Mesendoderm (in vitro differentiated cells): ENCODE measurements around the gene KDELR3.
A peak's percentile ranks its signal among the peaks of the same experiment; 100 is the strongest.
"Not testable (repeated sequence)": the region's sequence is repeated elsewhere in the genome, so short reads cannot be mapped to it uniquely, and the experiment has no call there.

Experiments used
- DNase-seq: peaks from one replicate; pipeline ENCODE4 v3.0.0; 2013
- H2AK5ac ChIP-seq: 2 replicates; pipeline ENCODE4 v1.6.1; 2013; ENCODE audit warnings: low read length, inconsistent platforms
- H2BK120ac ChIP-seq: 2 replicates; pipeline ENCODE4 v1.6.1; 2013; ENCODE audit warnings: low read depth, mild to moderate bottlenecking, low read length, moderate library complexity, mixed read lengths
- H2BK15ac ChIP-seq: replicated peaks from 2 replicates; pipeline ENCODE4 v1.6.1; 2013; ENCODE audit warnings: low read depth, mild to moderate bottlenecking, moderate library complexity
- H2BK5ac ChIP-seq: 2 replicates; pipeline ENCODE4 v1.6.1; 2013; ENCODE audit warnings: low read length, inconsistent platforms
- H3K18ac ChIP-seq: 2 replicates; pipeline ENCODE4 v1.6.1; 2013; ENCODE audit warnings: mild to moderate bottlenecking, low read length, mixed read lengths
- H3K23ac ChIP-seq: one replicate; pipeline ENCODE4 v1.6.1; 2013; ENCODE audit warnings: low read length
- H3K27ac ChIP-seq: 2 replicates; pipeline ENCODE4 v1.5.1; 2013; ENCODE audit warnings: low read depth, mild to moderate bottlenecking, inconsistent platforms, low read length, moderate library complexity
- H3K27me3 ChIP-seq: 2 replicates; pipeline ENCODE4 v1.6.1; 2013; ENCODE audit warnings: low read length, control low read depth, mild to moderate bottlenecking, inconsistent platforms; ENCODE audit not compliant: insufficient read depth, poor library complexity
- H3K36me3 ChIP-seq: 2 replicates; pipeline ENCODE4 v1.6.1; 2013; ENCODE audit warnings: low read length, inconsistent platforms; ENCODE audit not compliant: control insufficient read depth, insufficient read depth
- H3K4ac ChIP-seq: one replicate; pipeline ENCODE4 v1.6.1; 2013; ENCODE audit warnings: low read depth, mild to moderate bottlenecking, low read length, moderate library complexity
- H3K4me1 ChIP-seq: 2 replicates; pipeline ENCODE4 v1.6.1; 2013; ENCODE audit warnings: low read depth, low read length, inconsistent platforms; ENCODE audit not compliant: control insufficient read depth
- H3K4me2 ChIP-seq: 2 replicates; pipeline ENCODE4 v1.6.1; 2013; ENCODE audit warnings: low read length
- H3K4me3 ChIP-seq: 2 replicates; pipeline ENCODE4 v1.5.1; 2013; ENCODE audit warnings: mild to moderate bottlenecking, low read length
- H3K56ac ChIP-seq: one replicate; pipeline ENCODE4 v1.6.1; 2013; ENCODE audit warnings: low read length
- H3K79me1 ChIP-seq: 2 replicates; pipeline ENCODE4 v1.6.1; 2013; ENCODE audit warnings: low read length, inconsistent platforms
- H3K79me2 ChIP-seq: 2 replicates; pipeline ENCODE4 v1.6.1; 2013; ENCODE audit warnings: mild to moderate bottlenecking, low read length; ENCODE audit not compliant: control insufficient read depth, insufficient read depth
- H3K9ac ChIP-seq: 2 replicates; pipeline ENCODE4 v1.6.1; 2013; ENCODE audit warnings: low read length, inconsistent platforms
- H4K5ac ChIP-seq: one replicate; pipeline ENCODE4 v1.6.1; 2013; ENCODE audit warnings: low read length
- H4K8ac ChIP-seq: one replicate; pipeline ENCODE4 v1.6.1; 2013; ENCODE audit warnings: low read depth, mild to moderate bottlenecking, control low read depth, low read length, moderate library complexity
- WGBS: extraction: QIAGEN DNeasy Blood & Tissue Kit; methylation state at CpG from one replicate; pipeline ENCODE4 v1.1.7; 2013; ENCODE audit warnings: low lambda C conversion rate, missing lambda C conversion rate; ENCODE audit not compliant: insufficient coverage; ENCODE audit errors: extremely low coverage; 5-methylcytosine and 5-hydroxymethylcytosine counted together

The KDELR3 gene

GRCh38 chr22:38468443-38469305 is 778 bp downstream of the KDELR3 start:
- Histone ChIP-seq H3K36me3 (no peaks in the 10 kb centered on the region), H3K4me1 (no peaks in the 10 kb centered on the region)
- DNase-seq = peak; percentile 53

GRCh38 chr22:38469306-38469781 is 1.4 kb downstream of the KDELR3 start:
- H2AK5ac ChIP-seq = no peak overlapping the region
- H3K4me2 ChIP-seq = no peak overlapping the region
- no peak overlapping the region for H3K4ac ChIP-seq
- no peak overlapping the region for H4K5ac ChIP-seq
- no peak overlapping the region for H3K9ac ChIP-seq
- no peak overlapping the region for H4K8ac ChIP-seq
- H3K27me3 ChIP-seq = no peaks in the 10 kb centered on the region
- H3K23ac ChIP-seq = no peak overlapping the region
- no peaks in the 10 kb centered on the region for H3K79me1 ChIP-seq
- H2BK5ac ChIP-seq = no peak overlapping the region
- H3K4me1 ChIP-seq = no peaks in the 10 kb centered on the region
- no CpG with 5 or more reads among the region's 6 CpGs for WGBS
- DNase-seq = no peak
- H3K79me2 ChIP-seq = no peaks in the 10 kb centered on the region
- H3K56ac ChIP-seq = no peak overlapping the region
- H2BK120ac ChIP-seq = no peak overlapping the region
- H3K18ac ChIP-seq = no peak overlapping the region
- H3K4me3 ChIP-seq = no peak overlapping the region
- no peak overlapping the region for H3K27ac ChIP-seq
- no peaks in the 10 kb centered on the region for H3K36me3 ChIP-seq
- no peak overlapping the region for H2BK15ac ChIP-seq

More at GRCh38 chr22:38468443-38469305, 778 bp downstream of the KDELR3 start:
- Histone ChIP-seq H3K4ac (peak overlapping the region; percentile 29), H3K79me1 (no peaks in the 10 kb centered on the region), H2BK15ac (no peak overlapping the region), H3K27me3 (no peaks in the 10 kb centered on the region), H2BK5ac (no peak overlapping the region), H3K23ac (no peak overlapping the region), H3K18ac (peak overlapping the region; percentile 3), H3K4me2 (peak overlapping the region; percentile 96), H2AK5ac (no peak overlapping the region), H4K5ac (no peak overlapping the region), H3K27ac (no peak overlapping the region), H4K8ac (no peak overlapping the region), H3K4me3 (peak overlapping the region; percentile 51), H3K56ac (peak overlapping the region; percentile 98), H3K9ac (peak overlapping the region; percentile 94), H3K79me2 (no peaks in the 10 kb centered on the region), H2BK120ac (no peak overlapping the region)
- WGBS = no CpG with 5 or more reads among the region's 28 CpGs

- not testable (repeated sequence) for DNase-seq, H2BK15ac ChIP-seq, H3K18ac ChIP-seq, H4K5ac ChIP-seq, H3K36me3 ChIP-seq, H3K79me2 ChIP-seq, H3K4me2 ChIP-seq, H3K4me3 ChIP-seq, H4K8ac ChIP-seq, H2BK5ac ChIP-seq, H3K79me1 ChIP-seq, H3K27ac ChIP-seq, H3K4ac ChIP-seq, H3K4me1 ChIP-seq, H2BK120ac ChIP-seq, H2AK5ac ChIP-seq, H3K23ac ChIP-seq, H3K9ac ChIP-seq, H3K56ac ChIP-seq, H3K27me3 ChIP-seq
- WGBS = no CpG with 5 or more reads among the region's 10 CpGs
These were observed 2.3 kb downstream of the KDELR3 start for GRCh38 chr22:38470179-38470578.

- no peak overlapping the region for H3K4me3 ChIP-seq
- H3K79me2 ChIP-seq = no peaks in the 10 kb centered on the region
- no peak overlapping the region for H3K56ac ChIP-seq
- WGBS = no CpG with 5 or more reads among the region's 11 CpGs
- no peaks in the 10 kb centered on the region for H3K79me1 ChIP-seq
- no peaks in the 10 kb centered on the region for H3K27me3 ChIP-seq
- H3K4ac ChIP-seq = no peak overlapping the region
- H4K5ac ChIP-seq = no peak overlapping the region
- H2AK5ac ChIP-seq = no peak overlapping the region
- H2BK5ac ChIP-seq = no peak overlapping the region
- no peaks in the 10 kb centered on the region for H3K36me3 ChIP-seq
- no peak overlapping the region for H2BK120ac ChIP-seq
- H3K23ac ChIP-seq = no peak overlapping the region
- no peak overlapping the region for H4K8ac ChIP-seq
- no peaks in the 10 kb centered on the region for H3K4me1 ChIP-seq
- no peak overlapping the region for H3K18ac ChIP-seq
- no peak overlapping the region for H3K9ac ChIP-seq
- no peak overlapping the region for H3K27ac ChIP-seq
- no peak overlapping the region for H2BK15ac ChIP-seq
- H3K4me2 ChIP-seq = no peak overlapping the region
- DNase-seq = no peak
These were observed 3.3 kb downstream of the KDELR3 start for GRCh38 chr22:38471237-38471636.

GRCh38 chr22:38474003-38474607 is 6.2 kb downstream of the KDELR3 start:
- H3K4me3 ChIP-seq = no peak overlapping the region
- H3K27ac ChIP-seq = no peak overlapping the region
- WGBS = no CpG with 5 or more reads among the region's 10 CpGs
- H3K27me3 ChIP-seq = no peaks in the 10 kb centered on the region
- H3K79me2 ChIP-seq = no peaks in the 10 kb centered on the region
- no peak for DNase-seq
- H3K36me3 ChIP-seq = peaks cover 2% of the 10 kb centered on the region
- no peak overlapping the region for H2AK5ac ChIP-seq
- H3K4ac ChIP-seq = no peak overlapping the region
- H3K4me2 ChIP-seq = no peak overlapping the region
- H3K18ac ChIP-seq = no peak overlapping the region
- no peaks in the 10 kb centered on the region for H3K4me1 ChIP-seq
- no peaks in the 10 kb centered on the region for H3K79me1 ChIP-seq
- no peak overlapping the region for H4K8ac ChIP-seq
- no peak overlapping the region for H2BK120ac ChIP-seq
- H2BK5ac ChIP-seq = no peak overlapping the region
- no peak overlapping the region for H3K9ac ChIP-seq
- H3K23ac ChIP-seq = no peak overlapping the region
- H2BK15ac ChIP-seq = no peak overlapping the region
- H4K5ac ChIP-seq = no peak overlapping the region
- no peak overlapping the region for H3K56ac ChIP-seq
